ENCODE measurements around the gene RAB11B.
"Not testable (repeated sequence)": the region's sequence is repeated elsewhere in the genome, so short reads cannot be mapped to it uniquely, and the experiment has no call there.

RAB11B gene

DNA sequence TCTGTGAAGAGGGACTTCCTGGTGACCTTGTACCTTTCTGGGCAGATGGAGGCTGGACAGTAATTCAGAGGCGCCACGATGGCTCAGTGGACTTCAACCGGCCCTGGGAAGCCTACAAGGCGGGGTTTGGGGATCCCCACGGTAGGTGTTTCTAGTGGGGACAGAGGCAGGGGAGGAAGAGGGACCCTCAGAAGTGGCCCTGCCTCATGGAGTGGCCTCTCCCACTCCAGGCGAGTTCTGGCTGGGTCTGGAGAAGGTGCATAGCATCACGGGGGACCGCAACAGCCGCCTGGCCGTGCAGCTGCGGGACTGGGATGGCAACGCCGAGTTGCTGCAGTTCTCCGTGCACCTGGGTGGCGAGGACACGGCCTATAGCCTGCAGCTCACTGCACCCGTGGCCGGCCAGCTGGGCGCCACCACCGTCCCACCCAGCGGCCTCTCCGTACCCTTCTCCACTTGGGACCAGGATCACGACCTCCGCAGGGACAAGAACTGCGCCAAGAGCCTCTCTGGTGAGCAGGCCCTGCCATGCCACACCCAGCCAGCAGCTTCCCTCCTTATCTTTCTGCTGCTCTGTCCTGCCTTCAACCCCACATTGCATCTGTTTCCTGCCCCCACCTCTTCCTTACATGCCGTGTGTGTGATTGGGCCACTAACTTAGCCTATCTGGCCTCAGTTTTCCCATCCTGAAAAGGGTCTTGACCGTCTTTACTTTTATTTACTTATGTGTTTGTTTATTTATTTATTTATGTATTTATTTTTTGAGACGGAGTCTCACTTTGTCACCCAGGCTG, 19.0 kb upstream of the RAB11B start:
- DNase-seq (ENCODE audit: low read depth): no peak
- H3K4me3 ChIP-seq (ENCODE audit: low read depth, low read length): no peak overlapping the region

DNA sequence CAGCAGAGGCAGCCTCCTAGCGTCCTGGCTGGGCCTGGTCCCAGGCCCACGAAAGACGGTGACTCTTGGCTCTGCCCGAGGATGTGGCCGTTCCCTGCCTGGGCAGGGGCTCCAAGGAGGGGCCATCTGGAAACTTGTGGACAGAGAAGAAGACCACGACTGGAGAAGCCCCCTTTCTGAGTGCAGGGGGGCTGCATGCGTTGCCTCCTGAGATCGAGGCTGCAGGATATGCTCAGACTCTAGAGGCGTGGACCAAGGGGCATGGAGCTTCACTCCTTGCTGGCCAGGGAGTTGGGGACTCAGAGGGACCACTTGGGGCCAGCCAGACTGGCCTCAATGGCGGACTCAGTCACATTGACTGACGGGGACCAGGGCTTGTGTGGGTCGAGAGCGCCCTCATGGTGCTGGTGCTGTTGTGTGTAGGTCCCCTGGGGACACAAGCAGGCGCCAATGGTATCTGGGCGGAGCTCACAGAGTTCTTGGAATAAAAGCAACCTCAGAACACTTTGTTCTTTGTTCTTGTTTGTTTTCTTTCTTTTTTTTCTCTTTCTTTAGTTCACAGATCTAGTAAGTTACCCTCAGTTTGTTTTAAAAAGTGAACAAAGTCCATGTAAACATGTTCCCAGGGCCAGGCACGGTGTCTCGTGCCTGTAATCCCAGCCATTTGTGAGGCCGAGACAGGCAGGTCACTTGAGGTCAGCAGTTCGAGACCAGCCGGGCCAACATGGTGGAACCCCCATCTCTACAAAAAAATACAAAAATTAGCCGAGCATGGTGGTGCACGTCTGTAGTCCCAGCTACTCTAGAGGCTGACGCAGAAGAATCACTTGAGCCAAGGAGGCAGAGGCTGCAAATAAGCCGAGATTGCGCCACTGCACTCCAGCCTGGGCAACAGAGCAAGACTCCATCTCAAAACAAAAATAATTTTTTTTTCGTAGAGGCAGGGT, 16.0 kb upstream of the RAB11B start:
- in situ Hi-C loops (cut with HindIII; ENCODE audit: low sequenced_read_pairs): loop anchor here (5.0 to 10.0 kb wide), 2 partner anchors 73 to 111 kb away; no protein-coding TSS in a partner anchor
- TF ChIP-seq, protein P1, sequence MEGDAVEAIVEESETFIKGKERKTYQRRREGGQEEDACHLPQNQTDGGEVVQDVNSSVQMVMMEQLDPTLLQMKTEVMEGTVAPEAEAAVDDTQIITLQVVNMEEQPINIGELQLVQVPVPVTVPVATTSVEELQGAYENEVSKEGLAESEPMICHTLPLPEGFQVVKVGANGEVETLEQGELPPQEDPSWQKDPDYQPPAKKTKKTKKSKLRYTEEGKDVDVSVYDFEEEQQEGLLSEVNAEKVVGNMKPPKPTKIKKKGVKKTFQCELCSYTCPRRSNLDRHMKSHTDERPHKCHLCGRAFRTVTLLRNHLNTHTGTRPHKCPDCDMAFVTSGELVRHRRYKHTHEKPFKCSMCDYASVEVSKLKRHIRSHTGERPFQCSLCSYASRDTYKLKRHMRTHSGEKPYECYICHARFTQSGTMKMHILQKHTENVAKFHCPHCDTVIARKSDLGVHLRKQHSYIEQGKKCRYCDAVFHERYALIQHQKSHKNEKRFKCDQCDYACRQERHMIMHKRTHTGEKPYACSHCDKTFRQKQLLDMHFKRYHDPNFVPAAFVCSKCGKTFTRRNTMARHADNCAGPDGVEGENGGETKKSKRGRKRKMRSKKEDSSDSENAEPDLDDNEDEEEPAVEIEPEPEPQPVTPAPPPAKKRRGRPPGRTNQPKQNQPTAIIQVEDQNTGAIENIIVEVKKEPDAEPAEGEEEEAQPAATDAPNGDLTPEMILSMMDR (IDR thresholded peaks at IDR 0.05; ENCODE audit: low read depth, low read length, missing control alignments): no peak
- no peak overlapping the region for H3K4me3 ChIP-seq (ENCODE audit: low read depth, low read length)
- no peak for DNase-seq (ENCODE audit: low read depth)

More for the DNA sequence above, 19.0 kb upstream of the RAB11B start:
- TF ChIP-seq, protein P1 (IDR thresholded peaks at IDR 0.05; ENCODE audit: low read depth, low read length, missing control alignments): no peak
- in situ Hi-C loops (cut with HindIII; ENCODE audit: low sequenced_read_pairs): loop anchor here (5.0 to 10.0 kb wide), 2 partner anchors 76 to 114 kb away; no protein-coding TSS in a partner anchor

DNA sequence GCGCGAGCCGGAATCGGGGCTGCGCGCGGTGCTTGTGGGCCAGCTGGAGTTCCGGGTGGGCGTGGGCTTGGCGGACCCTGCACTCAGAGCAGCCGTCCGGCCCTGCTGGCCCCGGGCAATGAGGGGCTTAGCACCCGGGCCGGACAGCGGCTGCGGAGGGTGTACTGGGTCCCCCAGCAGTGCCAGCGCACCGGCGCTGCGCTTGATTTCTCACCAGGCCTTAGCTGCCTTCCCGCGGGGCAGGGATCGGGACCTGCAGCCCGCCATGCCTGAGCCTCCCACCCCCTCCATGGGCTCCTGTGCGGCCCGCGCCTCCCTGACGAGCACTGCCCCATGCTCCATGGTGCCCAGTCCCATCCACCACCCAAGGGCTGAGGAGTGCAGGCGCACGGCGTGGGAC, 14.4 kb upstream of the RAB11B start:
- DNase-seq (ENCODE audit: low read depth); H3K4me3 ChIP-seq (ENCODE audit: low read depth, low read length): not testable (repeated sequence)
- in situ Hi-C loops (cut with HindIII; ENCODE audit: low sequenced_read_pairs): loop anchor here (10.0 kb wide), 1 partner anchor 109 kb away; no protein-coding TSS in a partner anchor

DNA sequence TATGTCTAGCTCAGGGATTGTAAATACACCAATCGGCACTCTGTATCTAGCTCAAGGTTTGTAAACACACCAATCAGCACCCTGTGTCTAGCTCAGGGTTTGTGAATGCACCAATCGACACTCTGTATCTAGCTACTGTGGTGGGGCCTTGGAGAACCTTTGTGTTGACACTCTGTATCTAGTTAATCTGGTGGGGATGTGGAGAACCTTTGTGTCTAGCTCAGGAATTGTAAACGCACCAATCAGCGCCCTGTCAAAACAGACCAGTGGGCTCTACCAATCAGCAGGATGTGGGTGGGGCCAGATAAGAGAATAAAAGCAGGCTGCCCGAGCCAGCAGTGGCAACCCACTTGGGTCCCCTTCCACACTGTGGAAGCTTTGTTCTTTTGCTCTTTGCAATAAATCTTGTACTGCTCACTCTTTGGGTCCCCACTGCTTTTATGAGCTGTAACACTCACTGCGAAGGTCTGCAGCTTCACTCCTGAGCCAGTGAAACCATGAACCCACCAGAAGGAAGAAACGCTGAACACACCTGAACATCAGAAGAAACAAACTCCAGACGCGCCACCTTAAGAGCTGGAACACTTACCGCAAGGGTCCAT, 13.7 kb upstream of the RAB11B start:
- not testable (repeated sequence) for DNase-seq (ENCODE audit: low read depth); H3K4me3 ChIP-seq (ENCODE audit: low read depth, low read length)
- in situ Hi-C loops (cut with HindIII; ENCODE audit: low sequenced_read_pairs): loop anchor here (10.0 kb wide), 1 partner anchor 108 kb away; no protein-coding TSS in a partner anchor

DNA sequence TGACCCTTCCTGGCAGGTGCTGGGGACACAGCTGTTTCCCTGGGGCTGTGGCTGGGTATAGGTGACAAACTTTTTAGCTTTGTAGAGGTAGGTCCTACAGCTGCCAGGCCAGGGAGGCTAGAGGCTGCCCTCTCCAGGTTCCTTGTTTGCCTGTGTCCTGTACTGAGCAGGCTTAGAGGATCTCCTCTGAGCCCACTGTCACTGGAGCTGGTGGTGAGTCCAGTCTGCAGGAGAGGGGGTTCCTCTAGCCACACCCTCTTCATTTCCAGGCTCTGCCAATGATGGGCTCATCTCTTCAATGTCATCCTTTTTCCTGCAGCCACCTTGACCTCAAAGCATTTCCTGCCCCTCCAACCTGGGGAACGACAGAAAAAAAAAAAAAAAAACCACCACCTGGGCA, 12.6 kb upstream of the RAB11B start:
- in situ Hi-C loops (cut with HindIII; ENCODE audit: low sequenced_read_pairs): loop anchor here (10.0 kb wide), 1 partner anchor 107 kb away; no protein-coding TSS in a partner anchor

DNA sequence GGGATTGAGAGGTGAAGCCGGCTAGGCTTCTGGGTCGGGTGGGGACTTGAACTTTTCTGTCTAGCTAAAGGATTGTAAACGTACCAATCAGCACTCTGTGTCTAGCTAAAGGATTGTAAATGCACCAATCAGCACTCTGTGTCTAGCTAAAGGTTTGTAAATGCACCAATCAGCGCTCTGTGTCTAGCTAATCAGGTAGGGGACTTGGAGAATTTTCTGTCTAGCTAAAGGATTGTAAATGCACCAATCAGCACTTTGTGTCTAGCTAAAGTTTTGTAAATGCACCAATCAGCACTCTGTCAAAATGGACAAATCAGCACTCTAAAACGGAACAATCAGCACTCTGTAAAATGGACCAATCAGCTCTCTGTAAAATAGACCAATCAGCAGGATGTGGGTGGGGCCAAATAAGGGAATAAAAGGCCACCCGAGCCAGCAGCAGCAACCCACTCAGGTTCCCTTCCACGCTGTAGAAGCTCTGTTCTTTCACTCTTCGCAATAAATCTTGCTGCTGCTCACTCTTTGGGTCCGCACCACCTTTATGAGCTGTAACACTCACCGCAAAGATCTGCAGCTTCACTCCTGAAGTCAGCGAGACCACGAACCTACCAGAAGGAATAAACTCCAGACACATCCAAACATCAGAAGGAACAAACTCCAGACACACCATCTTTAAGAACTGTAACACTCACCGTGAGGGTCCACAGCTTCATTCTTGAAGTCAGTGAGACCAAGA, 10.8 kb upstream of the RAB11B start:
- DNase-seq (ENCODE audit: low read depth); H3K4me3 ChIP-seq (ENCODE audit: low read depth, low read length): not testable (repeated sequence)
- in situ Hi-C loops (cut with HindIII; ENCODE audit: low sequenced_read_pairs): loop anchor here (10.0 kb wide), 1 partner anchor 105 kb away; no protein-coding TSS in a partner anchor

More for the DNA sequence above, 12.6 kb upstream of the RAB11B start:
- DNase-seq (ENCODE audit: low read depth): no peak
- no peak overlapping the region for H3K4me3 ChIP-seq (ENCODE audit: low read depth, low read length)
- TF ChIP-seq, protein P1 (IDR thresholded peaks at IDR 0.05; ENCODE audit: low read depth, low read length, missing control alignments): no peak

DNA sequence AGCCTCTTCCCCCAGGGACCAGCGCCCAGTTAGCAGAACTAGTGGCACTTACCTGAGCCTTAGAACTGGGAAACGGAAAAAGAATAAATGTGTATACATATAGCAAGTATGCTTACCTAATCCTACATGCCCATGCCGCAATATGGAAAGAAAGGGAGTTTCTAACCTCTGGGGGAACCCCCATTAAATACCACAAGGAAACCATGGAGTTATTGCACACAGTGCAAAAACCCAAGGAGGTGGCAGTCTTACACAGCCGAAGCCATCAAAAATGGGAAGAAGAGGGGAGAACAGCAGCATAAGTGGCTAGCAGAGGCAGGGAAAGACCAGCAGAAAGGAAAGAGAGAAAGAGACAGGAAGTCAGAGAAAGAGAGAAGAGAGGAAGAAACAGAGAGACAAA, 5.6 kb upstream of the RAB11B start:
- DNase-seq (ENCODE audit: low read depth); H3K4me3 ChIP-seq (ENCODE audit: low read depth, low read length); in situ Hi-C loops (cut with HindIII; ENCODE audit: low sequenced_read_pairs): not testable (repeated sequence)

DNA sequence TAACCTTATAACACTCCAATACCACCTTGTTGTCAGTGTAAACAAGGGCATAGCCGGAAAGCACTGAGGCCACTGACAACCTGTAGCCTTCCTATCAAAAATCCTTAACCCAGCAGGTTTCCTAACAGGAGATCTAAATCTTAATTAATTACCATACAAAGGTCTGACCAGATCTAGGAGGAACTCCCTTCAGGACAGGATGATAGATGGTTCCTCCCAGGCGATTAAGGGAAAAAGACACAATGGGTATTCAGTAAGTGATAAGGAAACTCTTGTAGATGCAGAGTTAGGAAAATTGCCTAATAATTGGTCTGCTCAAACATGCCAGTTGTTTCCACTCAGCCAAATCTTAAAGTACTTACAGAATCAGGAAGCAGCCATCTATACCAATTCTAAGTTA, 5.1 kb upstream of the RAB11B start:
- in situ Hi-C loops (cut with HindIII; ENCODE audit: low sequenced_read_pairs); H3K4me3 ChIP-seq (ENCODE audit: low read depth, low read length); DNase-seq (ENCODE audit: low read depth): not testable (repeated sequence)

DNA sequence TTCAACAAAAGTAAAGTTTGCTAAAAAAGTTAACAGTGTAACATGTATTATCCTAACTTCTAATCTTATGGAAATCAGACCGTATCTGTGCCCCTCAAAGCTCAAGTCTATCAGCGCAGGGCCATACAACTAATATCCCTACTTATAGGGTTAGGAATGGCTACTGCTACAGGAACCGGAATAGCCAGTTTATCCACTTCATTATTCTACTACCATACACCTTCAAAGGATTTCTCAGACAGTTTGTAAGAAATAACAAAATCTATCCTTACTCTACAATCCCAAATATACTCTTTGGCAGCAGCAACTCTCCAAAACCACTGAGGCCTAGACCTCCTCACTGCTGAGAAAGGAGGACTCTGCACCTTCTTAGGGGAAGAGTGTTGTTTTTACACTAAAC, 4.6 kb upstream of the RAB11B start:
- in situ Hi-C loops (cut with HindIII; ENCODE audit: low sequenced_read_pairs); DNase-seq (ENCODE audit: low read depth); H3K4me3 ChIP-seq (ENCODE audit: low read depth, low read length): not testable (repeated sequence)

DNA sequence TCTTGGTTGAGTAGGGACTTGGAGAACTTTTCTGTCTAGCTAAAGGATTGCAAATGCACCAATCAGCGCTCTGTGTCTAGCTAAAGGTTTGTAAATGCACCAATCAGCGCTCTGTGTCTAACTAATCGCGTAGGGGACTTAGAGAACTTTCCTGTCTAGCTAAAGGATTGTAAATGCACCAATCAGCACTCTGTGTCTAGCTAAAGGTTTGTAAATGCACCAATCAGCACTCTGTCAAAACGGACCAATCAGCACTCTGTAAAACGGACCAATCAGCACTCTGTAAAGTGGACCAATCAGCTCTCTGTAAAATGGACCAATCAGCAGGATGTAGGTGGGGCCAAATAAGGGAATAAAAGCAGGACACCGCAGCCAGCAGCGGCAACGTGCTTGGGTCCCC, 3.7 kb upstream of the RAB11B start:
- H3K4me3 ChIP-seq (ENCODE audit: low read depth, low read length); DNase-seq (ENCODE audit: low read depth); in situ Hi-C loops (cut with HindIII; ENCODE audit: low sequenced_read_pairs): not testable (repeated sequence)

Measured in astrocyte of the cerebellum (primary cell).